ENCODE measurements around the gene AIF1. TPM values are rescaled to one million over a fixed set of nuclear protein-coding genes. Genes with fewer than 3 reads are reported as not detected.

Gene AIF1
- total RNA-seq, 4 donors from 2014 or later = 30.9 to 177 (median 76.2) TPM

DNA sequence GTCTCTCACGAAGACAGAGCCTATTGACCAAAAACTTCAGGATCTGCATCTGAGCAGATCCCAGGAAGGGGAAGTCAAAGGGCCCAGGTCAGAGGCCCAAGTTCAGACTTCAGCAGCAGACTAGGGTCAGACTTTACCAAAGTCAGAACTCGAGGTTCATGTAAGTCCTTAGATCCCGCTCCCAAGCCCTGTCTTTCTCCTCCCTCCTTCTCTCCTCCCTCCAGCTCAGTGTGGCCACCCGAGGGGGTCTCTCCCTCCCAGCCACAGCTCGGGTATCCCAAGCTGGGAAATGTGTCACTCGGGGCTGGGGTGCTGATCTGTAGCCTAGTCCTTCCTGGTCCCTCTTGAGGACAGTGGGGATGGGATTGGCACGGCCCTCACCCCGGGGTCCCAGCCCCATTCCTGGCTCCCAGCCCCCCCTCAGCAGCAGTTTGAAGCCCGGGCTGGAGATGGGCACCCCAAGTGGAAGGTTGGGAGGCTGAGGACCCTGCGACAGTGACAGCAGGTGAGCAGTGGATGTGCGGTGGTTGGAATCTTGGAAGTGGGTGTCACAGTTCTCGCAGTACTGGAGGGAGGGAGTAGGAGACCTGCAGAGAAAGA is 47.2 kb downstream of the AIF1 start:
- TF ChIP-seq, protein P1, sequence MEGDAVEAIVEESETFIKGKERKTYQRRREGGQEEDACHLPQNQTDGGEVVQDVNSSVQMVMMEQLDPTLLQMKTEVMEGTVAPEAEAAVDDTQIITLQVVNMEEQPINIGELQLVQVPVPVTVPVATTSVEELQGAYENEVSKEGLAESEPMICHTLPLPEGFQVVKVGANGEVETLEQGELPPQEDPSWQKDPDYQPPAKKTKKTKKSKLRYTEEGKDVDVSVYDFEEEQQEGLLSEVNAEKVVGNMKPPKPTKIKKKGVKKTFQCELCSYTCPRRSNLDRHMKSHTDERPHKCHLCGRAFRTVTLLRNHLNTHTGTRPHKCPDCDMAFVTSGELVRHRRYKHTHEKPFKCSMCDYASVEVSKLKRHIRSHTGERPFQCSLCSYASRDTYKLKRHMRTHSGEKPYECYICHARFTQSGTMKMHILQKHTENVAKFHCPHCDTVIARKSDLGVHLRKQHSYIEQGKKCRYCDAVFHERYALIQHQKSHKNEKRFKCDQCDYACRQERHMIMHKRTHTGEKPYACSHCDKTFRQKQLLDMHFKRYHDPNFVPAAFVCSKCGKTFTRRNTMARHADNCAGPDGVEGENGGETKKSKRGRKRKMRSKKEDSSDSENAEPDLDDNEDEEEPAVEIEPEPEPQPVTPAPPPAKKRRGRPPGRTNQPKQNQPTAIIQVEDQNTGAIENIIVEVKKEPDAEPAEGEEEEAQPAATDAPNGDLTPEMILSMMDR (IDR thresholded peaks at IDR 0.05; ENCODE audit: low read depth) = no peak

DNA sequence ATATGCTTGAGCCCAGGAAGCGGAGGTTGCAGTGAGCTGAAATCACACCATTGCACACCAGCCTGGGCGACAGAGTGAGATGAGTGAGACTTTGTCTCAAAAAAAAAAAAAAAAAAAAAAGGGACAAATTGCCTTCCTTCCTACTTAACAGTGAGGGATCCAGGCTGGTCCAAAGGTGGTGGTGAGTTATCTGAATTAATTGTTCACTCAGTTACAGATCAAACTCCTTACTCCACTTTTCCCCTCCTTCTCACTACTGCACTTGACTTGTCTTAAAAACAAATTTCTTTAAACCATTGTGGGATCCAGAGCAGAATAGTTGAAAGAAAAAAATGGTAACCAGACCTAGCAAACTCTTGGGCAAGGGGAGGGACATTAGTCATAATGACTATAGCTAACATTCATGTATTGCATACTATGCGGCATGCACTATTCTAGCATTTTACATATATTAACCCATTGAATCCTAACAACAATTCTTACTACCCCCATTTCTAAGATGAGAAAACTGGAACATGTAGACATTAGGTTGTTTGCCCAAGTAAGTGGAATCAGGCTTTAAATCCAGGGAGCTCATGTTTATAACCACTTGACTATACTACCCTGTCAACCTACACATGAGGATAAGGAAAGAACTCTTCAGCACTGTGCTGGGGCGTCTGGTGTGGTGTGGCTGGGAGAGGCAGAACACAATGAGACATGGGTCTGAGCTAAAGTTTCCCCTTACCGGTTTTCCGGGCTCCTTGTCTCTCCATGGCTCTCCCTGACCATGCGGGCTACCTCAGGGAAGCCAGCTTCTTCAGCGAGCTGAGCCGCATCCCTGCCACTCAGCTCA is 48.3 kb downstream of the AIF1 start:
- TF ChIP-seq, protein P1 (IDR thresholded peaks at IDR 0.05; ENCODE audit: low read depth) = no peak

DNA sequence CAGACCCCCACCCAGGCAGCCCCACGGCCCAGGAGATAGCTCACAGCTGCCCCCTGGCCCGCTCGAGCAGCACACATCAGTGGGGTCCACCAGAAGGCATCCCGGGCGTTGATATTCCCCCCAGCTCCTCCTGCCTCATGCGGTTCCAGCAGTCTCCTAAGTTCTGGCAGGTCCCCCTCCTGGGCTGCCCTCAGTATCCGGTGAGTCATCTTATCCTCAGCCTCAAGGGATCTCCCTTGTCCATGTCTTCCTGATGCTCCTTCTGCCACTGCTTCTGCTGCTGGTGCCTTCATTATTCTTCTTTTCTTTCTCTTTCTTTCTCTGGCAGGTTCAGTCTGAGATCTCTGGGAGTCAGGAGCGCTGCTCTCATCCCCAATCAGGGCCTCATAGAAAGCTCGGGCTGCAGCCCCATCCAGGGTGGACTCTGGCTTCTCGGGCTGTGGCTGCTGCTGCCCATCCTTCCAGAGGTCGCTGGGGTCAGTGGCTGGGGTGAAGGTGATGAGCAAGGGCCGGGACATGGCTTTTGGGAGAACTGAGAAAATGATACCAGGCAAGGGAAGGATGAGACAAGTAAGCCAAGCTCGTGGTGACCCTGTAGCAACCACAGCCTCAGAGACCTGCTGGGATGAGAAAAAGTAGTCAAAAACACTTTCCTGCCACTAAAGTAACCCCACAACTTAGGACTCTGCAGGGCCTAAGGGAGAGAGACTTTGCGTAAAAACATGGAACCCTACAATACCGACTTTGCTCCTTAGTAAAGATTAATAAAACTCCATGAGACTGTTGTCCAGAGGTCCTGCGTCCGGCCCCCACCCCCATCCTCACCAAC is 49.1 kb downstream of the AIF1 start:
- TF ChIP-seq, protein P1 (IDR thresholded peaks at IDR 0.05; ENCODE audit: low read depth) = no peak

DNA sequence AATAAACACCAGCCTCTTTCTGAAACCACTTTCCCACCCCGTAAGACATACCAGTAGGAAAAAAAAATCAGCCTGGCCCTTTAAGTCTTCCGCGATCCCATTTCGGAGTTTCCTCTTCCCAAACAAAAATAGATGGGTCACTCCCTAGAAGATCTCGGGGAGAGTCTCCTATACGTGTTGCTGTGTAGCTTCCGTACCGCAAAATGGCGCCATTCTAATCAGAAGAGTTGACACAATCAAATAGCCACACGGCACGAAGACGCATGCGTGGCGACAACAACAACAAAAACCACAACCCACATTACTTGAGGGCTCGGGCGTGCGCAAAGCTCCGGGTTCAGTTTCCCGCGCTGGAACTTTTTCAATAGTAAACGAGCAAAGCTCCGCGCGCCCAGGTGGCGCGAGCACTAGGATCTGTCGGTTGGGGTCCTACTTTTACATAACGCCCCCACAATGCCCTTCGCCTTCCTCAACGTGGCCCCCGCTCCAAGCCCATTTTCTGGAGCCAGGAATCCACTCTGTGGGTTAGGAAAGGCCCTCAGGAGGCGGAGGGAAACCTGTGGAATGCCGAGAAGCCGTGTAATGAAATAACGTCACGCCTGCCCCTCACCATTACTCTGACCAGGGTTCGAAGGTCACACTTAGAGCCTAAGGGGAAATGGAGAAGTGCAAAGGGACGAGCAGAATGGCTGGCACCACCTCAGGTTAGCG is 49.9 kb downstream of the AIF1 start, which contains the start of gene GPANK1:
TSS of gene GPANK1 (minus strand) at position 208 of the 711 bp plus-strand sequence. CDS start 519 bp downstream, outside the sequence.
- TF ChIP-seq, protein P1 (IDR thresholded peaks at IDR 0.05; ENCODE audit: low read depth) = no peak

DNA sequence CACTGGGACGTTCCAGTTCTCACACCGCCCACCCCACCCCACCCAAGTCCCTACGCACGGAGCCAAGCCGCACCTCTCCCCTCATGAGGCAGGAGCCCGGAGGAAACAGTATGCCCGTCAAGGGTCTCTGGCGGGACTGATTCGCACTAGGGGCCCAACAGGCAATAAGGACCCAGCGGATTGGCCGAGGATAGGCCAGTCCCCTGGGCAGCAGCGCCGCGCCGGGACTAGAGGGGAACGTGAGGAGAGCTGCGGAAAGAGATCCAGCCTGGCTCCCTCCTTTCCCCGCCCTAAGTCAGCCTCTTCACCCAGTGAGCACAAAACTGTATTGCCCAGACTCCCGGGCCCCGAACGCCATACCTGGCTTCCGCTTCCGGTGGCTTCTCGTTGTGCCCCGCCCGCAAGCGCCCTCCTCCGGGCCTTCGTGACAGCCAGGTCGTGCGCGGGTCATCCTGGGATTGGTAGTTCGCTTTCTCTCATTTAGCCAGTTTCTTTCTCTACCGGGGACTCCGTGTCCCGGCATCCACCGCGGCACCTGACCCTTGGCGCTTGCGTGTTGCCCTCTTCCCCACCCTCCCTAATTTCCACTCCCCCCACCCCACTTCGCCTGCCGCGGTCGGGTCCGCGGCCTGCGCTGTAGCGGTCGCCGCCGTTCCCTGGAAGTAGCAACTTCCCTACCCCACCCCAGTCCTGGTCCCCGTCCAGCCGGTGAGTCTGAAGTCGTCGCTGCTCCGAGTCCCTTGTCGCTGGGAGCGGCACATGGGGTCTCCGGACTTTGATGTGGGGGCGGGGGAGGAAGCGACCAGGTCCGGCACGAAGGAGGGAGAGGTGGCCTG is 50.7 kb downstream of the AIF1 start, which contains the start of gene CSNK2B:
TSS of gene CSNK2B (plus strand) at position 580 of the 836 bp plus-strand sequence. CDS start 752 bp downstream, outside the sequence.
- TF ChIP-seq, protein P1 (IDR thresholded peaks at IDR 0.05; ENCODE audit: low read depth) = no peak

DNA sequence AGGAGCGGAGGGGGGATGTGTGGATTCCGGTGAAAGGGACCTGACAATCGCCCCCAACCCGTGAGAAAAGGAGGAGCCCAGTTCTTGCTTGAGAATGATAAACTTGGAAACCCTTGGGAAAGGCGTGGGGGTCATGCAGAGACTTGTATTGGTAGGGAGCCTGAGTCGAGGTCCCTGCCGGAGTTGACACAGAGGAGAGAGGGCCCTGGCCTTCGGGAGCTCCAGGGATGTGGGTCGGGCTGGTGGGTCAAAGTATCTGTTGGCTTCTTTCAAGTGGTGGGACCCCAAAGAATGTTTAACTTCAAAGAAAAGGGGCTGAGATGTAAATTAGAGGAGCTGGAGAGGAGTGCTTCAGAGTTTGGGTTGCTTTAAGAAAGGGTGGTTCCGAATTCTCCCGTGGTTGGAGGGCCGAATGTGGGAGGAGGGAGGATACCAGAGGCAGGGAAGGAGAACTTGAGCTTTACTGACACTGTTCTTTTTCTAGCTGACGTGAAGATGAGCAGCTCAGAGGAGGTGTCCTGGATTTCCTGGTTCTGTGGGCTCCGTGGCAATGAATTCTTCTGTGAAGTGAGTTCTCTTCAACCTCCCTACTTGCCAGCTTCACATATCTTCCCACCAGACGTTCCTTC is 51.4 kb downstream of the AIF1 start:
- TF ChIP-seq, protein P1 (IDR thresholded peaks at IDR 0.05; ENCODE audit: low read depth) = no peak

Data from subcutaneous adipose tissue (tissue), 4 donors.